Measurements from ENCODE around the gene ALG2. TPM values are rescaled to one million over a fixed set of nuclear protein-coding genes. Genes with fewer than 3 reads are reported as not detected.
"Not testable (repeated sequence)": the region's sequence is repeated elsewhere in the genome, so short reads cannot be mapped to it uniquely, and the experiment has no call there.

The ALG2 gene
- polyA plus RNA-seq, 4 donors = 42.6 to 50.5 (median 43.8) TPM

DNA sequence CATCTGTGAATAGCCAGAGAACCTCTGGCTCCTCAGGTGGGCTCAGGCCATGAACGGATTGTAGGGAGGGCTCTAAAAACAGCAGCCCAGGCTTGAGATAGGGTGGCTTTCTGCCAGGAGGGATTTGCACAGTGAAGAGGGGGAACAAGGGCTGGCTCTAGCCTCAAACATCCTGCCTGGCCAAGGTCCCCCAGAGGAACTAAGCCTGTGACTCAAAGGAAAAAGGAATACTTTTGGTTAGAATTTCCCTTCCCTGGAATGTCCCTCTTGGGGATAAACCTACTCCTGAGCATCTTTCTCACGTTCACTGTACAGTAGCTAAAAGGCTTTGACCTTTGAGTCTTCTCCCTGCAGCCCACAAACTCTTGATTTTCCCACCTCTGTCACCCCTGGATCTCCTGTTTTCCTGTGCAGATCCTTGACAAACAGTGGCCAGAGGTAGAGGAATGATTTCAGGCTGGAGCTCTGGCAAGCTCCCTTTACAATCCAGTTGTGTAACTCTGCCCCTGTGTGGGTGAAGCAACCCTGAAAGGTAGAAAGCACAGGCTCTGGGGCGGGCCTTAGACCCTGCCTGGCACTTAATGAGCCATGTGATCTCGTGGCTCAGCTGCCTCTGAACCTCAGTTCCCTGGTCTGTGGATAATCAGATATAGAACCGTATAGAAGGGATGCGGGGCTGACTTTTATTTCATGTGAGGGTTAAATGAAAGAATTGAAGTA lies 17.8 kb upstream of the ALG2 start:
- DNase-seq (ENCODE audit: low read depth in 4 of 4, low spot score in 2 of 4) = no peak

DNA sequence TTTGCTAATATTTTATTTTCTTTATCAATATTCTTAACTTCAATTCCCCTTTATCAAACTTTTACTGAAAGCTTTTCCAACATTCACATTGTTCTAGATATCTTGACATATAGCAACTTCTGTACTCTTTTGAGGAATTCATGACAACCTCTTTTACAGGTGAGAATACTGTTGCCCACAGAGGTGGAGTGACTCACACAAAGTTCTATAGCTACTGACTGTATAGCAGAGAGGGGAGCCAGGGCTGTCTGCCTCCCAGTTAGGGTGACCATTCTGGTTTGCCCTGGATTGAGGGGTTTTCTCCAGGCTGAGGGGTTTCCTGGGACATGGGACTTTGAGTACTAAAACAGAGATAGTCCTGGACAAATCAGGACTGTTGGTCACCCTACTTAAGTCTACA lies 16.6 kb upstream of the ALG2 start:
- DNase-seq (ENCODE audit: low read depth in 4 of 4, low spot score in 2 of 4) = no peak

DNA sequence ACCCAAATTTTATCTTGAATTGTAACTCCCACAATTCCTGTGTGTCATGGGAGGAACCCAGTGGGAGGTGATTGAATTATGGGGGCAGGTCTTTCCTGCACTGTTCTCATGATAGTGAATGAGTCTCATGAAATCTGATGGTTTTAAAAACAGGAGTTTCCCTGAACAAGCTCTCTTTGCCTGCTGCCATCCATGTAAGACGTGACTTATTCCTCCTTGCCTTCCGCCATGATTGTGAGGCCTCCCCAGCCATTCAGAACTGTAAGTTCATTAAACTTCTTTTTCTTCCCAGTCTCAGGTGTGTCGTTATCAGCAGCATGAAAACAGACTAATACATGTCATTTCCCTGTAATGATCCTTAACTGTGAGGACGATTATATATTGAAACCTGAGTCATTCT lies 16.1 kb upstream of the ALG2 start:
- DNase-seq (ENCODE audit: low read depth in 4 of 4, low spot score in 2 of 4) = not testable (repeated sequence)

DNA sequence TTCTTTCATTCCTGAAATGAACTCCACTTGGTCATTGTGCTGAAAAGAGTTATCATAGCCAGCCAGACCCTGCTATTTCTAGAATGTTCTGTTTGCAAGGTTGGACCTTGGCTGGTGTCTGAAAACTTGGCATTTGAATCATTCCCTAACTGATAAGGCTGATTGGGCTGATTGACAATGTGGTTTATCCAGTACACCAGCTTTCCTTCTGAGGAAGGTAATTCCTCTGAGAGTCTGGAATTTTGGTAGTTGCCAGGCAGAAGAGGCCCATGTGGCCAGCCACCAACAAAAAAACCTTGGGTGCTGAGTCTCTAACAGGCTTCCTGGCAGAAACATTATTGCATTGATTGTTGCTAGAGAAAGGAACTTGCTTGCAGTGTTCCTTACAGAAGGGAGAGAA lies 15.6 kb upstream of the ALG2 start:
- DNase-seq (ENCODE audit: low read depth in 4 of 4, low spot score in 2 of 4) = no peak

DNA sequence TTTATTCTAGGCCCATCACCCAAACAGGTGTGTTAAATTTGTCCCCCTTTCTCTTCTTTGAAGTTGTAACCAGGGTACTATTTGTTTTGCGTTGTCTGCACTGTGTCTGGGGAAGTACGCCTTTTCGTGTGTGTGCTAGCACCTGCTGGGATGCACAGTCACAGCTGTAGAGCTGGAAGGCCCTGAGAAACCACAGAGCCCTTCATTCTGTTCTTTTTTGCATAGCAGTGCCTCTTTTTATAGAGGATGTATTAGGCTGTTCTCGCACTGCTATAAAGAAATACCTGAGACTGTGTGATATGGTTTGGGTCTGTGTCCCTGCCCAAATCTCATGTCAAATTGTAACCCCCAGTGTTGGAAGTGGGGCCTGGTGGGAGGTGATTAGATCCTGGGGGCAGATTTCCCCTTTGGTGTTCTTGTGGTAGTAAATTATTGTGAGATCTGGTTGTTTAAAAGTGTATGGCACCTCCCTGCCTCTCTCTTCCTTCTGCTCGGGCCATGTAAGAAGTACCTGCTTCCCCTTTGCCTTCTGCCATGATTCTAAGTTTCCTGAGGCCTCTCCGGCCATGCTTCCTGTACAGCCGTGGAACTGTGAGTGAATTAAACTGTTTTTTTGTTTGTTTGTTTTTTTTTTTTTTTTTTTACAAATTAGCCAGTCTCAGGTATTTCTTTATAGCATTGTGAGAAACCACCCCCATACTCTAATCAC lies 14.3 kb upstream of the ALG2 start:
- no peak for DNase-seq (ENCODE audit: low read depth in 4 of 4, low spot score in 2 of 4)

DNA sequence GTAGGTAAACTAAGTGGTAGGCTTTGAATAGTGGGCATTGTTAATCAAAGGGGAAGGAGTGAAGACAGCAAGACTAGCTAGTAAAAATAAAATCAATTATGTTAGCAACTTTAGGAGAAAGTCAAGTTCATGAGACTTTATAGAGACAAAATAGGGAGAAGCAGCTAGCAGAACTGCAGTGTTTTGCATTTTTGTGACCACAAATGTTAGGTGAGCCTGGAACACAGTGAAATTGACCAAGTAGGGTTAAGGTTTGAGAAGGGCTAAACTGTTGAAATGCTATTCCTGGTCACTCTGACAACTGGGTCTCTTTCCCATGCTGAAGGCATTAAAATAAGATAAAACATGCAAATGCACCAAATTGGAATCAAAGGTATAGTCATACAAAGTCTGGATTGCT lies 13.3 kb upstream of the ALG2 start:
- DNase-seq (ENCODE audit: low read depth in 4 of 4, low spot score in 2 of 4) = no peak

DNA sequence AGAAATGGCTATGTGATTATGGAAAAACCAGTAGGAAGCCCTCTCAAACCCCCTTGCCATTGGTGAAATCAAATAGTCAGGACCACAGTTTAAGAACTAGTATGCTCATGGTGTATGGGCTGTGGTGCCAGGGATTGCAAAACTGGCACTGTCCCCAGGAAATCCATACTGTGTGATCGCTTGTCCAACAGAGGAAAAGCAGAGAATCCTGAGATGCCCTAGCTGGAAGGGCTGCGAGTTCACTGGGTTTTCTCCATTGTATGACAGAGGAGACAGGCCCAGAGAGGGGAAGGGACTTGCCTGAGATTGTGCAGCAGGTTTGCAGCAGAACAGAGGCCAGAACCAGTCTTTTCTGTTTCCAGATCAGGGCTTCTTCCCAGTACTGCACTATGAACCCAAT lies 12.9 kb upstream of the ALG2 start:
- DNase-seq (ENCODE audit: low read depth in 4 of 4, low spot score in 2 of 4) = no peak

DNA sequence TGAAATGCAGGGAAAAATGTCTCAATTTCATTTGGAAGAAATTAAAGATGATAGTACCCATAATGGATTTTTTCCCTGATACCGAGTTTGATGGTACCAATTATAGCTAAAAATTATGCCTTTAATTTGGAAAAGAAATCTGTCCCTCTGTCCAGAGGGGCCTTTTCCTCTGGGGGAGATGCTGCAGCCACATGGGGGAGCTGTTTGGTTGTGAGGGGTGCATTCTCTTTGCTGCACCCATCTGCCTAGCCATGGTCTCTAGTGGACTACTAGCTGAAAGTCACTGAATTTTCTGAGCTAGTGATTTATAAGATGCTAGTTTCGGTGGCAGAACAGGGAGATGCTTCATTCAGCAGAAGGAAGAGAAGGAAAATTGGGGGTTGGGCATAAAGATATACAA lies 10.0 kb upstream of the ALG2 start:
- no peak for DNase-seq (ENCODE audit: low read depth in 4 of 4, low spot score in 2 of 4)

DNA sequence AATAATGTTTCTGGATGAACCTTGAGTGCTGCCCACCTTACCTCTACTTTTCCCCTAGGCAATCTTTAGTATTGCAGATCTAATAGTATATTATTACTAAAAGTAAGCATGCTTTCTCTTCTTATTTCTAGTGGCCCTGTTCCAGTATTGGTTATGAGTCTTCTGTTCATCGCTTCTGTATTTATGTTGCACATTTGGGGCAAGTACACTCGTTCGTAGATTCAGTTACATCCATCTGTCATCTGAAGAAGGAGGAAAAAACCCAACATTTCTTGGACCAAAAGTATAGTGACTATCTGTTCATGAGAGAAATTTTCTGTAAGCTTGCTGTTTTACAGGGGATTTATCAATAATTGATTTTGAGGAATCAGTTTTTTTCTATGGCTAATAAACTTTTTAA lies 8.5 kb upstream of the ALG2 start:
- no peak for DNase-seq (ENCODE audit: low read depth in 4 of 4, low spot score in 2 of 4)

DNA sequence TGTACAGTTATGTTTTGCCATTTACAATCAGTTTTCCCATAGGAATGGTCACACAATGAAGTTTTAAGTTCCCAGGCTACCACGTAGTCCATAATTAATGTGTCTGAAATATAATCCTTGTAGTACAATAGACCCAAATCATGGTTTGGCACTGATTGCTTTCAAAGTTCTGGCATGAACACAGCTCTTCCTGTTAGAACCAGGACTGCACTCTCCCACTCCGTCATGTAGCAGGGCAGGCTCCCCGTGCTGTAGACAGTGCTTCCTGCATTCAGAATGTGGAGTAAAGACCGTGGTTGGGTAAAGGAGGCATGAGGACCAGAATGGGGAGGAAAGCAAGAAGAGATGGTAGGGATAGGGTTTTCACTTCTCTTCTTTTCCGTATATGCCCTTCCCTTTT lies 4.3 kb upstream of the ALG2 start:
- no peak for DNase-seq (ENCODE audit: low read depth in 4 of 4, low spot score in 2 of 4)

DNA sequence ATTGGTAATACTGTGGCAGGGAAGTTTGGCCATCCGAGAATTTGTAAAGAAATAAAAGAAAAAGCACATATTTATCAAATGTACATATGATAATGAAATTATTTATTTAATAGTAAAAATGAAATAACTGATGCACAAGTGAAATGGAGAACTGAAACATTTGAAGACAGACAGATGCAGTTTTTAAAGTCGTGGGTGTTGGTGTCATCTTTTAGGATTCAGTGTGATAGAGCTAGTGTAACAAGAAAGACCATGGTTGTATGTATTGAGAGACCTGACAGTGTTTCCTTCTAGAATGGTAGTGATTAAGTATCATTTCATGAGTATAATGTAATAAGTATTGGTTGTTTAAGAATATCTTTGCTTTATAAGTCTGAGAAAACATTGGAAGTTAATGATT lies 2.7 kb upstream of the ALG2 start:
- no peak for DNase-seq (ENCODE audit: low read depth in 4 of 4, low spot score in 2 of 4)

DNA sequence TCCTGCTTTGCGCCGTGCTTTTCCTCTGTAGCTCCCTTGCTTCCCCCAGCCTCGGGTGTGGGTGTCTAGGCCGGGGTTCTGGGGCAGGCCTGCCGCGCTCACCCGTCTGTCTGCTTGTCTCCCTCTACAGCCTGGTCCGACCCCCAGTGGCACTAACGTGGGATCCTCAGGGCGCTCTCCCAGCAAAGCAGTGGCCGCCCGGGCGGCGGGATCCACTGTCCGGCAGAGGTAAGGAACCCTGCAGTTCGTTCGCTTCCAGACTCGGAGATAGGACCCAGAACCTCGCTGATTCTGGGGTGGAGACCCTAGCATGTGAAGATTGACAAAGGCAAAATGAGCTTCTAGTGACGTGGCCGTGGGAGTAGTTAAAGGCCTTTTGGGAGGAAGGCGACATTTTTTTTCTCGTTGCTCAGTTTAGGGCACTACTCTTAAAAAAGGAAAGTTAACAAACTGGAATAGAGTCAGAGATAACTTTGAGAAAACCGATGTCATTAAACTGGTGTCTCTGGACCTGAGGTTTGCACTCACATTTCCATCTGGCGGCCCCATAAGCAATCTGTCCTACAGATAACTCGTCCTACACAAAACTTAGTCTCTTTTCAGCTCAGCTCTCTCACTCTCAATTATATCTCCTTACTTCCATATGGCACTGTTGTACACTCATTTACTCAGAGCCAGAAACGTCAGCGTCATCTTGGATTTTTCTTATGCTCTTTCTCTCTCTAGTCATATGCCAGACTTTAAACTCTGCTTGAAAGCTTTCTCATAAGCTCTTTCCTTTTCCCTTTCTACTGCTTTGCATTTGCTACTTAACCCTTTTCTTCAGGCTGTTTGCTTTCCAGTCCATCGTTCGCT lies 901 bp upstream of the ALG2 start:
- DNase-seq (ENCODE audit: low read depth in 4 of 4, low spot score in 2 of 4) = peak in 1 of 4 donors; percentile 23

DNA sequence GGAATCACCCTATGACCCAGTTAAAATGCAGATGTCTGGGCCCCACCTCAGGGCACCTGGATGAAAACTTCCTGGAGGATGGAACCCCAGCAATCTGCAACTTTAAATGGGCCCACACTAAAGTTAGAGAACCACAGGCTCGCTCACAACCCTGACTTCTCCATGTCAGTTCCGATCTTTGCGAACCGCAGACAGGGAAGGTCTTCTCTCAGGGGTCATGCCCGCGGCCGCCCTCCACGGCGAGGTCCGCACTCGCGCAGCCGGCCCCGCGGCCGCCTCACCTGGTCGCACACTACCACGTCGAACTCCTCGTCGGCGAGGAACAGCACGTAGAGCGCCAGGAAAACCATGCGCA lies 499 bp downstream of the ALG2 start:
- DNase-seq (ENCODE audit: low read depth in 4 of 4, low spot score in 2 of 4) = no peak

DNA sequence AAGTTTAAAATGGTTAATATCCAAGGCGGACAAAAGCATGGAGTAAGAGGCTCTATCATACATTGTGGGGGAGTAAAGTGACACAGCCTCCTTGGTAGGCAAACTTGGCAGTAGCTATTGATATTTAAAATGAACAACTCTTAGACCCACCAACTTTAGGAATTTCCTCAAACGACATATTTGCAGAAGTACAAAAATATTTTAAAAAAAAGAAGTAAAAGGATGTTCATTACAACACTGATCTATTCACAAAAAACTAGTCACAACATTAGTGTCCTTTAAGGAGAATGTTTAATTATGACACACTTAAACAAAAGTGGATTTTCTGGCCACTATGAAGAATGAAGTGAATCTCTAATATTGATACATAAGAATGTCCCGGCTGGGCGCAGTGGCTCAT lies 1.7 kb downstream of the ALG2 start:
- no peak for DNase-seq (ENCODE audit: low read depth in 4 of 4, low spot score in 2 of 4)

DNA sequence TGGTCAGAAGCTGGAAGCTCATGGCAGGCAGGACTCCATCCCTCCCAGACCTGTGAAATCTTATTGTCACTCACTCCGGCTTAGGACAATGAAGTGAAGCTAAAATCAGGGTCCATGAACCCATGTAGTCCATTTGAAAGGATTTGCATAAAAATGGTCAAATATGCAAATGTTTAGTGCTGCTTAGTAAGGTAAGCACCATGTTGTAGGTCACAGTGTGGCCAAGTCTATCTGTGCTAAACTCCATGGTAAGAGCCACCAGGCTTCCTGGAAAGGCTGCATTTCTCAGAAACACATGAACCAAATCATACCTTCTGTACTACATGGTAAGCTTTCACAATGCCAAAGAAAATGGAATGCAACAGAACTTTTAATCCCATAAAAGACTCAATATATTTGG lies 5.7 kb downstream of the ALG2 start:
- DNase-seq (ENCODE audit: low read depth in 4 of 4, low spot score in 2 of 4) = no peak

DNA sequence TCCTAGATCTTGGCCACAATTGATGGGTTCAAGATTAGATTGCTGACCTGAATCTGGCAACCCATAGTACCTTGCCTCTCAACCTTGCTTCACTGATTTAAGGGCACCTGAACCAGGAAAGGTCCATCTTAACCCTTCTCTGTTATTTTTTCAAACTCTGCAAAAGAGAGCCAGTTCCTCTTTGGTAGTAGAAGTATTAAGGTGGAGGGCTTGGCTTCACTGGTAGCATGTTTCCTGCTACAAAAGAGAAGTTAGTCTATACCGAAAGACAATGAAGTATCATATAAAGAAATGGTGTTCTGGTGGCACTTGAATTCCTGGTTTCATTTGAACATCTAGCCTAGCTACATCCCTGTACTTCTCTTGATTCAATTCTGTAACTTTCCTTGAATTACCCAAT lies 8.5 kb downstream of the ALG2 start:
- DNase-seq (ENCODE audit: low read depth in 4 of 4, low spot score in 2 of 4) = no peak

DNA sequence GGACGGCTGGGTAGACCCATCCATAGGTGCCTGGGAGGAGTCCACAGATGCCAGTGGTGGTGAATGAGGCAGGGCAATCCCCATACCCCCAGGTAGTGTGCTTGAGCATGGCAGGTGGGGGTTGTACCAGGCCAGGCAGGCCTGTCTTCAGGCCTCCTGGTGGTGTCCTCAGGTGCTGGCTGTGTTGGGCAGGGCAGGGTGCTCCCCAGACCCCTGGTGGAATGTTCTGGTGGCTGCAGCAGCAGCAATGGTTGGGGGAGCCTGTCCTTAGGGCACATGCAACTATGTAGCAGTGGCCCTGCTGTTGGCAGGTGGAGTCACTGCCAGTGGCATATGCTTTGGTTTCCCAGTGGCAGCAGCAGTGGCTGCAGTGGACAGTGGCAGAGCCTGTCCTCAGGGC lies 10.0 kb downstream of the ALG2 start:
- no peak for DNase-seq (ENCODE audit: low read depth in 4 of 4, low spot score in 2 of 4)

DNA sequence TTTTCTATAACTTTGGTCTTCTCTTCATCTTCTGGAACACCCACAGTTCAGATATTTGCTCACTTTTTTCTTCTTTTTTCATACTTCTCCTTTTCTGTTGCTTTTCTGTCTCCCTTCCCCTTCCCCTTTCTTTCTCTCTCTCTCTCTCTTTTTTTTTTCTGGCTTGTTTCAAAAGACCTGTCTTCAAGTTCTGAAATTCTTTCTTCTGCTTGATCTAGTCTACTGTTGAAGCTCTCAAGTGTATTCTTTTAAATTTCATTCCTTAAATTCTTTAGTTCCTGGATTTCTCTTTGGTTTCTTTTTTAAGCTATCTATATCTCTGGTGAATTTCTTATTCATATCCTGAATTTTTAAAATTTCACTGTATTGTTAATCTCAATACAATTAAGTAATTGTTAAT lies 11.2 kb downstream of the ALG2 start:
- DNase-seq (ENCODE audit: low read depth in 4 of 4, low spot score in 2 of 4) = no peak

DNA sequence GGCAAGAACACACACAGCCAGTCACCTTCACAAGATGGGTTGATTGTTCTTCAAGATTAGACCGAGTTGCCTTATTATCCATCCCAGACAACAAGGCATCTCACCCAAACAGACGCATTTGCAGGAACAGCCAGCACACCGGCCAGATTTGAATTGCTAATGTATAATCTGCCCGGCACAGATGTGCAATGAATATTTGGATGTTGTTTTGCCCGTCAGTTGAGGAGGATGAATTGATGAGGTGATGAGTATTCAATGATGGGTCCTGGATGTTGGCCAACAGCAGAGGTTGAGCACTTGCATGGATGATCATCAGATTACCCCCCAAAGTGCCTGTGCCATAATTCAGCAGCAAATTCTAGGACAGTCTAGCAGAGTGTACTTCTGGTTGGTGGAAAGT lies 20.1 kb downstream of the ALG2 start:
- DNase-seq (ENCODE audit: low read depth in 4 of 4, low spot score in 2 of 4) = no peak

DNA sequence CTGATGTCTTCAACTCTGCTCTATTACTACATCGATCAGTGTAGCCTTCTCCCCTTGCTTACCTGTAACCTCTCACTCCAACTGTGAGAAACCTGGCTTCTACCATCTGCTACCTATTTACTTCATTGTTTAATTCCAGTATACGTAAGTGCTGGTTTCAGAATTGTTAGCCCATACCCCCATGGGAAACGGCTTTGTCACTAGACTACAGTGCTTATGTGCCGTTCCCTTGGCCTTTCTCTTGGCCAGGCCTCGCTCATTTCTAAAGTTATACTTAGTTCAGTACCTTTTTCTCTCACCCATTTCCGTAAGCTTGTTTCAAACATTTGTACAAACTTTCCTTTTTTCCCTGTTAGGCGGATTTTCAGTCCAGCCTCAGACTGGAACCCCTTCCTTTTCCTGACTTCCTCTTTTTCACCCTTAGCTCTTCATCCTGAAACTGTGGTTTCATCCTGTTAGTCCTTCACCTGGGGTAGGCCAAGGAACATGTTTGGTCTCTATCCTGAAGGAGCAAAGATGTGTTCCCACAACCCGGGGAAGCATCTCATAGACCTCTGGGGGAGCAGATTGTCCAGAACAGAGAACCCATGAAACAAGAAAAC lies 21.7 kb downstream of the ALG2 start:
- DNase-seq (ENCODE audit: low read depth in 4 of 4, low spot score in 2 of 4) = no peak

DNA sequence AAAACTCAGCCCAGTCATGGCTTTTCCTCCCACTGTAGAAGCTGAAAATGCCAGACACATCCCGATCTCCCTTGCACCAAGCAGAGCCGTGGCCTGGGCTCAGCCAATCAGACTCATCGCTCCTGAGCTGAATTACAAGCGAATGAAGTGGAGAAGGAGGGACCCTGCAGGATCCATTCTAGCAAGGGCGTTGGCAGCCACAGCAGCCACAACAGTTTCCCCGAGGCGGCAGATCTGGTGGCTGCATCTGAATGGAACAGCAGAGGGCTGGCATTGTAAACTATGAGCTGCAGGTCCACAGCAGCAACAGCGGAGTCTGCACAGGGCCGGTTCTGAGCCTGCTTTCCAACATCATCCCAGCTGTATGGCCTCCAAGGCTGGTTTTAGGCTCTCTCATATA lies 23.8 kb downstream of the ALG2 start:
- no peak for DNase-seq (ENCODE audit: low read depth in 4 of 4, low spot score in 2 of 4)

All from left renal cortex interstitium (tissue), 4 donors.